ENCODE measurements around the gene DIP2A.

Gene DIP2A

GRCh38 chr21:46560568-46561444 lies 102.1 kb downstream of the DIP2A start:
- TF ChIP-seq, protein P1, sequence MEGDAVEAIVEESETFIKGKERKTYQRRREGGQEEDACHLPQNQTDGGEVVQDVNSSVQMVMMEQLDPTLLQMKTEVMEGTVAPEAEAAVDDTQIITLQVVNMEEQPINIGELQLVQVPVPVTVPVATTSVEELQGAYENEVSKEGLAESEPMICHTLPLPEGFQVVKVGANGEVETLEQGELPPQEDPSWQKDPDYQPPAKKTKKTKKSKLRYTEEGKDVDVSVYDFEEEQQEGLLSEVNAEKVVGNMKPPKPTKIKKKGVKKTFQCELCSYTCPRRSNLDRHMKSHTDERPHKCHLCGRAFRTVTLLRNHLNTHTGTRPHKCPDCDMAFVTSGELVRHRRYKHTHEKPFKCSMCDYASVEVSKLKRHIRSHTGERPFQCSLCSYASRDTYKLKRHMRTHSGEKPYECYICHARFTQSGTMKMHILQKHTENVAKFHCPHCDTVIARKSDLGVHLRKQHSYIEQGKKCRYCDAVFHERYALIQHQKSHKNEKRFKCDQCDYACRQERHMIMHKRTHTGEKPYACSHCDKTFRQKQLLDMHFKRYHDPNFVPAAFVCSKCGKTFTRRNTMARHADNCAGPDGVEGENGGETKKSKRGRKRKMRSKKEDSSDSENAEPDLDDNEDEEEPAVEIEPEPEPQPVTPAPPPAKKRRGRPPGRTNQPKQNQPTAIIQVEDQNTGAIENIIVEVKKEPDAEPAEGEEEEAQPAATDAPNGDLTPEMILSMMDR (IDR thresholded peaks at IDR 0.05), result no peak
- Mint-ChIP-seq H3K27ac (no peak overlapping the region), H3K4me1 (peaks cover 7% of the 10 kb centered on the region), H3K36me3 (ENCODE audit: low read depth) (peaks cover 60% of the 10 kb centered on the region), H3K9me3 (no peaks in the 10 kb centered on the region), H3K27me3 (ENCODE audit: low read depth, poor library complexity) (peaks cover 1% of the 10 kb centered on the region), H3K4me3 (no peak overlapping the region)
- DNase-seq, result no peak

DNA sequence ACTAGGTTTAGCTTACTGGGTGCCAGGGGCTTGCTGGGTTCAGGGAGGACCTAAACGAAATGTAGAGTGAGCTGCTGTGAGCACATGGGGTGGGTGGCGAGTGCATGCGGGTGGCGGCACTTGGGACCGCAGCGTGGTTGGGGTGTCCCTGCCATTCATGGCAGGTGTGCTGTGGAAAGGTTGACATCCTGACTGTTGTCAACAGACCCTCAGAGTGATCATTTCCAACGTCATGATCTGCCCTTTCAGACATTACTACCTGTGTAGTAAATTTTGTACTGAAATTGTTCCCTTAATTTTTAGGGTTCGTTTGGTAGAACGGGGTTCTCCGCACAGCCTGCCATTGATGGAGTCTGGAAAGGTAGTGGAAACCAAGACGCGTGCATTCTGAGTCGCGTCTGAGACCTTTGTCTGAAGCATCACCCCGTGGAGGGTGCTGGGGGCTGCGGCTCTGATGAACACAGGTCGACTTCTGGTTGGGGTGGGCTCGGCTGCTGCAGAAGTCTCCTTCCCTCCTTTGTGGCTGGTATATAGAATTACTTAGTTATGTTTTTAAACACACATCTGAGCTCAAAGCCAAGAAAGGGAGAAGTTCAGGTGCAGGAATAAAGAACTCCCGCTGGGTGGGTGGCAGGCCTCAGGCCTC lies 102.9 kb downstream of the DIP2A start:
- TF ChIP-seq, protein P1 (IDR thresholded peaks at IDR 0.05), result no peak
- Mint-ChIP-seq H3K27me3 (ENCODE audit: low read depth, poor library complexity) (peaks cover 4% of the 10 kb centered on the region), H3K9me3 (no peaks in the 10 kb centered on the region), H3K27ac (no peak overlapping the region), H3K4me3 (no peak overlapping the region), H3K36me3 (ENCODE audit: low read depth) (peaks cover 60% of the 10 kb centered on the region), H3K4me1 (peaks cover 7% of the 10 kb centered on the region)
- no peak for DNase-seq

DNA sequence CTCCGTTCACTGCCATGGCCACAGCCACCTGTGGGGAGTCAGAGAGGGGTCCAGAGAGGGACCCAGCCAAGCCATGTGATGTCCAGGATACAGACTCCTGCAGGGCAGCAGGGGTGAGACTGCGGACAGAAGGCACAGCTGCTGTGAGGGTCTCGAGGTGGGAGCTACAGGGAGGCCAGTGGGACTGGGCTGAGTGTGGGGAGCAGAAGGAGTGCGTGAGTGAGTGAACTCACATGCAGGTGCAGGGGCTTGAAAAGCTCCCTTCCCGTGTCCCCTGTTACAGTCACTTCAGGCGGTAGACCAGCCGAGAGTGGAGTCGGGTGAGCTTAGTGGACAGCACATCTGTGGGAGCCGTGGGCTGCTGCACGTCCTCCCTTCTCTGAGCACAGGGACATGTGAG lies 103.8 kb downstream of the DIP2A start:
- H3K27me3 Mint-ChIP-seq (ENCODE audit: low read depth, poor library complexity), result peaks cover 4% of the 10 kb centered on the region
- DNase-seq, result no peak
- TF ChIP-seq, protein P1 (IDR thresholded peaks at IDR 0.05), result no peak
- no peaks in the 10 kb centered on the region for H3K9me3 Mint-ChIP-seq
- H3K36me3 Mint-ChIP-seq (ENCODE audit: low read depth), result peaks cover 57% of the 10 kb centered on the region
- peaks cover 7% of the 10 kb centered on the region for H3K4me1 Mint-ChIP-seq
- H3K4me3 Mint-ChIP-seq, result no peak overlapping the region
- peak overlapping the region; percentile 94 for H3K27ac Mint-ChIP-seq

GRCh38 chr21:46562964-46563607 lies 104.4 kb downstream of the DIP2A start:
- H3K27ac Mint-ChIP-seq, result peak overlapping the region; percentile 94
- peaks cover 4% of the 10 kb centered on the region for H3K27me3 Mint-ChIP-seq (ENCODE audit: low read depth, poor library complexity)
- no peak overlapping the region for H3K4me3 Mint-ChIP-seq
- TF ChIP-seq, protein P1 (IDR thresholded peaks at IDR 0.05), result no peak
- H3K9me3 Mint-ChIP-seq, result no peaks in the 10 kb centered on the region
- DNase-seq, result no peak
- H3K4me1 Mint-ChIP-seq, result peaks cover 7% of the 10 kb centered on the region
- peaks cover 61% of the 10 kb centered on the region for H3K36me3 Mint-ChIP-seq (ENCODE audit: low read depth)

DNA sequence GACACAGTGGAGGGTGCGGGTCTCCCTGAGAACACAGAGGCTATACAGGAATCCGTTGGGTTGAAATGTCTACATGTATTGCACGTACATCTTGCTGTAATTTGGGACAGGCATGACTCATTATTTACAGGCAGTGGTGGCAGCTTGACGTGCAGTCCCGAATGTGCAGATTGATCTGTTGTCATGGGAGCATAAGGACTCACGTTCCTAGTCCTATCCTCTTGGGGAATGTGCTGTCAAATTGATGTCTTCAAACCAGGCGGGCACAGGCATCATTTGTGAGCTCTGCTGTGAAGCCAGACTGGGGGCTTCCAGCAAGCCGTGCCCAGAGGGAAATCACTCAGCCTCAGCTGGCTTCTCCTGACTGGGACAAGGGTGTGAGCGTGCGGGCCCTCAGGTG lies 105.7 kb downstream of the DIP2A start:
- peaks cover 67% of the 10 kb centered on the region for H3K36me3 Mint-ChIP-seq (ENCODE audit: low read depth)
- H3K4me1 Mint-ChIP-seq, result peaks cover 5% of the 10 kb centered on the region
- no peak for DNase-seq
- H3K9me3 Mint-ChIP-seq, result no peaks in the 10 kb centered on the region
- peak overlapping the region; percentile 68 for H3K27ac Mint-ChIP-seq
- TF ChIP-seq, protein P1 (IDR thresholded peaks at IDR 0.05), result no peak
- no peak overlapping the region for H3K4me3 Mint-ChIP-seq
- H3K27me3 Mint-ChIP-seq (ENCODE audit: low read depth, poor library complexity), result peaks cover 4% of the 10 kb centered on the region

Measured in nephron progenitor cell (in vitro differentiated cells).